DND-41 (cell line): ENCODE results near the gene KCNMA1.
A peak's percentile ranks its signal among the peaks of the same experiment; 100 is the strongest.

Experiments used
- ATAC-seq: fragments of 200-7000 bp; cut with Tn5 transposase; 3 replicates; pipeline ENCODE4 v1.9.1; 2021; ENCODE audit warnings: low read depth; ENCODE audit not compliant: insufficient read depth
- DNase-seq: peaks from one replicate; pipeline ENCODE4 v3.0.0-alpha.2; 2020
- H2AFZ ChIP-seq: 2 replicates; pipeline ENCODE4 v1.6.0; 2012; ENCODE audit warnings: low read depth, low read length
- H3K27ac ChIP-seq: 2 replicates; pipeline ENCODE4 v1.5.1; 2012; ENCODE audit warnings: low read length, inconsistent platforms
- H3K27me3 ChIP-seq: fragments of 200-600 bp; sonication (generic); 2 replicates; pipeline ENCODE4 v1.6.0; 2012; ENCODE audit warnings: low read length, mild to moderate bottlenecking, inconsistent platforms; ENCODE audit not compliant: insufficient read depth, poor library complexity
- H3K36me3 ChIP-seq: 2 replicates; pipeline ENCODE4 v1.5.1; 2012; ENCODE audit warnings: low read length, inconsistent platforms; ENCODE audit not compliant: insufficient read depth
- H3K4me1 ChIP-seq: 2 replicates; pipeline ENCODE4 v1.5.1; 2012; ENCODE audit warnings: mild to moderate bottlenecking, low read length; ENCODE audit not compliant: insufficient read depth
- H3K4me2 ChIP-seq: 2 replicates; pipeline ENCODE4 v1.6.0; 2012; ENCODE audit warnings: mild to moderate bottlenecking, moderate library complexity, low read length, inconsistent platforms; ENCODE audit not compliant: insufficient read depth
- H3K4me3 ChIP-seq, 2 experiments: fragments of 200-600 bp in 1 of 2; shearing (Covaris generic) in 1 of 2; 2 replicates each; pipeline ENCODE4 v1.5.1; 2012 to 2016; ENCODE audit warnings: inconsistent platforms in 2 of 2, low read length in 2 of 2, mild to moderate bottlenecking in 2 of 2, low read depth in 1 of 2, moderate library complexity in 1 of 2
- H3K79me2 ChIP-seq: 2 replicates; pipeline ENCODE4 v1.6.0; 2012; ENCODE audit warnings: low read length, inconsistent platforms; ENCODE audit not compliant: insufficient read depth
- H3K9ac ChIP-seq: 2 replicates; pipeline ENCODE4 v1.6.0; 2012; ENCODE audit warnings: low read depth, mild to moderate bottlenecking, inconsistent platforms, low read length, moderate library complexity
- H3K9me3 ChIP-seq: 2 replicates; pipeline ENCODE4 v1.5.1; 2012; ENCODE audit warnings: low read length, moderate library complexity, mild to moderate bottlenecking, inconsistent platforms; ENCODE audit not compliant: insufficient read depth, severe bottlenecking
- H4K20me1 ChIP-seq: 2 replicates; pipeline ENCODE4 v1.6.0; 2012; ENCODE audit warnings: low read length; ENCODE audit not compliant: insufficient read depth
- EZH2 ChIP-seq: IDR thresholded peaks from 3 replicates; pipeline ENCODE4 v1.6.1; 2012; ENCODE audit warnings: borderline replicate concordance, low read depth, mild to moderate bottlenecking, moderate library complexity, low read length, inconsistent platforms; ENCODE audit not compliant: severe bottlenecking
- TF ChIP-seq, protein P1 (sequence below): IDR thresholded peaks from 2 replicates; pipeline ENCODE4 v1.5.1; 2012; ENCODE audit warnings: borderline replicate concordance, low read length, moderate library complexity, mild to moderate bottlenecking; ENCODE audit not compliant: poor library complexity, severe bottlenecking; ENCODE audit errors: extremely low read depth

Gene KCNMA1

DNA sequence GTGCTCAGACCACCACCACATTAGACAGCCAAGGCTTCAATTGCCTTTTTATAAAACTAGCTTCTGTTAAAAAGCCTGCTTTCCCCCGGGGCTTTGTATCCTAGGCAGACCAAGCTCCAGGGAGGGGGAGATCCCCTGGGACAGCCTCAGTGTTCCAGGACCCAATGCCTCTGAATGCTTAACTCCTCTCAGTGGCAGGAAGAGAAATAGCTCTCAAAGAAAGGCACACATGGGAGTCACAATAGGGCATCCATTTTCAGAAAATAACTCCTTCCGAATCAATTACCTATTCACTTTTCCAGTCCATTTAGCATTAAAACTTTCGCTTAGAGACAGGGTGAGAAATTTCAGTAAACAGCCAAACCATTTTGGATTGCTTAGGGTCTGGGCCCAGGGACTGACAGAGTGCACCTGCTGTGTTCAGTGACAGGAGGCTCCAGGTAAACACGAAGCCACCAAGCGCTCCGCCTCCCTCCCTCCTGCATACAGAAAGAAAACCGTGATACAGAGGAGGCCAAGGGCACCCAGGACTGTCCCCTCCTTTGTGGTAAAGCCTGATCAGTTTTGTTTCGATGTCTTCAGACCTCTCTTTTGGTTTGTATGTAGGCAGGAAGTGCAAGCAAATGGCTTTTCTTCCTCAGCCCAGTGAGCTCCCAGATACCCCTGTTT, 599.7 kb downstream of the KCNMA1 start:
- Histone ChIP-seq H3K4me1 (peaks cover 18% of the 10 kb centered on the region), H2AFZ (no peak overlapping the region), H3K9me3 (no peaks in the 10 kb centered on the region), H3K4me2 (no peak overlapping the region), H3K27me3 (peaks cover under 1% of the 10 kb centered on the region), H3K4me3 (no peak overlapping the region), H3K79me2 (no peaks in the 10 kb centered on the region), H3K36me3 (no peaks in the 10 kb centered on the region), H3K9ac (no peak overlapping the region), H4K20me1 (no peaks in the 10 kb centered on the region), H3K27ac (no peak overlapping the region)
- DNase-seq (no peak), ATAC-seq (no peak)
- no peak for TF ChIP-seq EZH2
- TF ChIP-seq, protein P1, sequence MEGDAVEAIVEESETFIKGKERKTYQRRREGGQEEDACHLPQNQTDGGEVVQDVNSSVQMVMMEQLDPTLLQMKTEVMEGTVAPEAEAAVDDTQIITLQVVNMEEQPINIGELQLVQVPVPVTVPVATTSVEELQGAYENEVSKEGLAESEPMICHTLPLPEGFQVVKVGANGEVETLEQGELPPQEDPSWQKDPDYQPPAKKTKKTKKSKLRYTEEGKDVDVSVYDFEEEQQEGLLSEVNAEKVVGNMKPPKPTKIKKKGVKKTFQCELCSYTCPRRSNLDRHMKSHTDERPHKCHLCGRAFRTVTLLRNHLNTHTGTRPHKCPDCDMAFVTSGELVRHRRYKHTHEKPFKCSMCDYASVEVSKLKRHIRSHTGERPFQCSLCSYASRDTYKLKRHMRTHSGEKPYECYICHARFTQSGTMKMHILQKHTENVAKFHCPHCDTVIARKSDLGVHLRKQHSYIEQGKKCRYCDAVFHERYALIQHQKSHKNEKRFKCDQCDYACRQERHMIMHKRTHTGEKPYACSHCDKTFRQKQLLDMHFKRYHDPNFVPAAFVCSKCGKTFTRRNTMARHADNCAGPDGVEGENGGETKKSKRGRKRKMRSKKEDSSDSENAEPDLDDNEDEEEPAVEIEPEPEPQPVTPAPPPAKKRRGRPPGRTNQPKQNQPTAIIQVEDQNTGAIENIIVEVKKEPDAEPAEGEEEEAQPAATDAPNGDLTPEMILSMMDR: no peak

DNA sequence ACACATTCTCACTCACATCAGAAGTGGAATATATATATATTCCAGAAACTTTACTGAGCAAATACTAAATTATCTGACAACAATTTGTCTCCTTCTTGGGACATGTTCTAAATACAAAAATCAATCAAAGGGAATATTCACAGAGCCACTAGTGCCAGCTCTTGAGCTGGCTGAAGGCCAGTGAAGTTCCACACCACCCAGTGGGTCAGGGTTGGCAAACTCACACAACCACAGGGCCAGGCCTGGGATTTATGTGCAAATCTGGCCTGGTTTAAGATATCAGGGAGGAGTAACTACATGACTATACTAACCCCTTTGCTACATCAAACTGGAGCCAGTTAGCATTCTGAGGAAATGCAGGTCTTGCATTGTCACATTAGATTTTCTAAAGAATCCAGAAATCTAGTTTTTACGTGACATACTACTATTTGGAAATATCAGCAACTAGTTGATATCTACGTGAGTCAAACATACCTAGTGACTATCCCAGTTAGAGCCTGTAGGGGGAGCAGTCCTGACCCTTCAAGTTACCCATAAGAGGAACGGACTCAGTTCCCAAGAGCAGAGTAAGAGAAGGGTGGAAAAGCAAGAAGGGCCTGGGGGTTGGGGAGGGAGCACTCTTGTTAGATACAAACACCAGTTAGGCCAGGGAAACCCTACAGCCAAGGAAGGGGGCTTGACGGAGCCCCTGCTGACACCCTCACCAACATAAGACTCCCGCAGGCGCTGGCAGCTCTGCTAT, 600.4 kb downstream of the KCNMA1 start:
- TF ChIP-seq, protein P1: peak; percentile 60
- TF ChIP-seq EZH2: no peak
- Histone ChIP-seq H3K27ac (no peak overlapping the region), H3K4me2 (no peak overlapping the region), H4K20me1 (no peaks in the 10 kb centered on the region), H3K79me2 (no peaks in the 10 kb centered on the region), H2AFZ (no peak overlapping the region), H3K4me3 (no peak overlapping the region), H3K4me1 (peaks cover 14% of the 10 kb centered on the region), H3K9me3 (no peaks in the 10 kb centered on the region), H3K9ac (no peak overlapping the region), H3K36me3 (no peaks in the 10 kb centered on the region), H3K27me3 (peaks cover 4% of the 10 kb centered on the region)
- DNase-seq (peak; percentile 8), ATAC-seq (no peak)

DNA sequence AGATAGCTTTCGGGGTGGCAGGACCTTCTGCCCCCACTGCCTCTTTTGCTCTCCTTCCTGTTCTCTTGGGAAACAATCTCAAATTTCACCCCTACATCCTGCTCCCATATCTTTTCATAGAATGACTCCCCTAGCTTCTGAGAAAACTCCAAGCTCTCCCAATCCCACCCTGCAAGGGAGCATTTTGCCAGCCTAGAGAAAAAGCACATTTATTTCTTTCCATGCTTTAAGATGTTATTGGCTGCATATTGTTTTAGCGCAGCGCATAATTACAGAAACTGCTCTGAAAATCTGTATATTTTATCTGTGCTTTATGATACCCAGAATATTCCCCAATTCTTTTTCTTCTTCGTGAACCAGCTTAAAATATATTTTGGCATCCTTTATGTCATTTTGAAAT, 601.3 kb downstream of the KCNMA1 start:
- Histone ChIP-seq H3K79me2 (no peaks in the 10 kb centered on the region), H3K27ac (no peak overlapping the region), H3K4me1 (peaks cover 5% of the 10 kb centered on the region), H2AFZ (no peak overlapping the region), H3K9me3 (no peaks in the 10 kb centered on the region), H3K4me3 (no peak overlapping the region), H3K27me3 (peaks cover 11% of the 10 kb centered on the region), H4K20me1 (no peaks in the 10 kb centered on the region), H3K36me3 (no peaks in the 10 kb centered on the region), H3K9ac (no peak overlapping the region), H3K4me2 (no peak overlapping the region)
- ATAC-seq: no peak
- TF ChIP-seq, protein P1: no peak
- no peak for TF ChIP-seq EZH2
- no peak for DNase-seq
